ENCODE data around the gene PIP4K2A.
"Not testable (repeated sequence)": the region's sequence is repeated elsewhere in the genome, so short reads cannot be mapped to it uniquely, and the experiment has no call there.

Gene PIP4K2A

GRCh38 chr10:22692119-22692518 lies 22.3 kb downstream of the PIP4K2A start:
- DNase-seq, result not testable (repeated sequence)

GRCh38 chr10:22690614-22691431 lies 23.6 kb downstream of the PIP4K2A start:
- DNase-seq, result no peak

- DNase-seq, result no peak
These were observed 24.2 kb downstream of the PIP4K2A start for GRCh38 chr10:22690158-22690557.

- DNase-seq, result no peak
These were observed 28.0 kb downstream of the PIP4K2A start for GRCh38 chr10:22686347-22686746.

DNA sequence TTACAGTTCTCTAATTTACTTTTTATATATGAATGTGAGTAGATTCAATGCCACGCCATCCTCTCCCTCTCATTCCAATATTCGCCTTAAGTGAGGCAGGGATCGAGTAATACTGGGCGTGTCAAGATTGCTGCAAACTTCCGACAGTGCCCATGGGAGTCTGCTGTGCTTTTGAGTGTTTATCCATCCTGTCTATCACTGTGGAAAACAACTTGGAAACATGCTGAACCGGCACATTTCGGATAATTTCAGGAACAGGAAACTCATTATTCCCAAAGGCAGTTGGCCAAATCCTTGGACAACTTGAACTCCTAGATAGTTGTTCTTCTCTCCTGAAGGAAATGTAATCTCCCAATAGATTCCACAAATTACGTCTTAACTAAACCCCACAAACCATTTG lies 28.5 kb downstream of the PIP4K2A start:
- no peak for DNase-seq

GRCh38 chr10:22684699-22685098 lies 29.7 kb downstream of the PIP4K2A start:
- DNase-seq, result no peak

- DNase-seq, result no peak
These were observed 31.3 kb downstream of the PIP4K2A start for GRCh38 chr10:22683140-22683389.

DNA sequence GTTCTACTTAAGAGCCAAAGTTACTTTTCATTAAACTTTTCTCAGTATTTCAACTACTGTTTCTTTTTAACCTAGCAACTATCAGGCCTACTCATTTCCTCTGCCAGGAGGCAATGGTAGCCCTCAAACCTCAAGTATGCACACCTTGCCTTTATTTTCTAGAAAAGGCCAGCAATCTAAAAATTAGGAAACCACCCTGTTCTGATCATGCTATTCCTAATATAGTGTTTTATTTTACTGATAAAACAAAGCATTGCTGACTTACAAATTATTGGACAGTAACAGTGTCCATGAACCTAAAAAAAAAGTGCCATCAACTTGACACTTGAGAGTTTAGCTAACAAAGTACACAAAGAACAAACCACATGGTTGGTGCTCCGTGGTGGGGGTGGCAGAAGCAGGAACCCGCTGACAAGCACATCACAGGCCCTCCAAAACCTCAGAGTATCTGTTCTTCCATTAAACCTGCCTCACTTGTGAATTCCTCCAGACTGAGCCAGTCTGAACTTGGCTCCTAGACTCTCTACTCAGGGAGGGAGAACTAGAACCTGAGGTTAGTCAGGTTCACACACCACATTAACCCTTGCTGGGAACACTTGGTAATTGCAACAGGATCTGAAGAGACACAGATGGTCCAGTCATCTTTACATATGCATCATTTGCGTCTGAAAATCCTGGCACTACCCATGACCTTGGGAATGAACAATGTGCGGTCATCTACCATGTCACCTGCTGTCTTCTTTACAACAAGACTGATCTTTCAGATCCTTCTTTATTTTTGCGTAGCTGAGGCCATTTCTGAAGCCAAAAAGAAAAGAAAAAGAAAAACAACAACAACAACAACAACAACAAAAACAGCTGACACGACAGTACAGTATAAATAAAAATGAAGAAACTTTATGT lies 31.9 kb downstream of the PIP4K2A start:
- DNase-seq, result no peak

- DNase-seq, result no peak
These were observed 32.6 kb downstream of the PIP4K2A start for GRCh38 chr10:22681783-22682183.

DNA sequence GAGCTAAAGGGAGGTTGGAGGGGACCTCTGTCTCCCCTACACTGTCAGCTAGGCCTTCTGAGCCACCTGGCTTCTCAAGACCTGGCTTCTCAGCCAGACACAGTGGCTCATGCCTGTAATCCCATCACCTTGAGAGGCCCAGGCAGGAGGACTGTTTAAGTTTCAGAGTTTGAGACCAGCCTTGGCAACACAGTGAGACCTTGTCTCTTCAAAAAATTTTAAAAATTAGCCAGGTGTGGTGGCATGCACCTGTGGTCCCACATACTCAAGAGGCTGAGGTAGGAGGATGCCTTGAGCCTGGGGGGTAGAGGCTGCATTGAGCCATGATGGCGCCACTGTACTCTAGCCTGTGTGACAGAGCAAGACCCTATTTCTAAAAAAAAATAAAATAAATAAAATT lies 33.1 kb downstream of the PIP4K2A start:
- no peak for DNase-seq

- no peak for DNase-seq
These were observed 34.8 kb downstream of the PIP4K2A start for GRCh38 chr10:22679608-22680007.

GRCh38 chr10:22677333-22677732 lies 37.0 kb downstream of the PIP4K2A start:
- DNase-seq, result no peak

DNA sequence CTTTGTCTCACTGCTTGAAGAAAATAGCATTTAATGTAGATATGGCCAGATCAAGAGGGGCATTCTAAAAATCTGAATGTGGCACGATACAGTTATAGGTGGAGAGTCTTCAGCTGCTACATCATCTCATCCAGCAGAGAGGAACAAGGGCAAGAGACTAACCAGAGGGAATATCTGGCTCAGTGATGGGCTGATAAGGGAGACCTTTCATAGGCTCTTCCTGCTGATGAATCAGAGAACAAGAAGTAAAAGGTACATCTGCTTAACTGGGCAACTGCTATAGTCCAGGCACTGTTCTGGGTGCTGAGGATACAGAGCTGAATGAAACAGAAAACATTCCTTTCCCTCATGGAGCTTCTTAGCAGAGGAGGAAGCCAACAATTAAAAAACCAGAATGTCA lies 37.9 kb downstream of the PIP4K2A start:
- DNase-seq, result no peak

- no peak for DNase-seq
These were observed 39.8 kb downstream of the PIP4K2A start for GRCh38 chr10:22674573-22674930.

DNA sequence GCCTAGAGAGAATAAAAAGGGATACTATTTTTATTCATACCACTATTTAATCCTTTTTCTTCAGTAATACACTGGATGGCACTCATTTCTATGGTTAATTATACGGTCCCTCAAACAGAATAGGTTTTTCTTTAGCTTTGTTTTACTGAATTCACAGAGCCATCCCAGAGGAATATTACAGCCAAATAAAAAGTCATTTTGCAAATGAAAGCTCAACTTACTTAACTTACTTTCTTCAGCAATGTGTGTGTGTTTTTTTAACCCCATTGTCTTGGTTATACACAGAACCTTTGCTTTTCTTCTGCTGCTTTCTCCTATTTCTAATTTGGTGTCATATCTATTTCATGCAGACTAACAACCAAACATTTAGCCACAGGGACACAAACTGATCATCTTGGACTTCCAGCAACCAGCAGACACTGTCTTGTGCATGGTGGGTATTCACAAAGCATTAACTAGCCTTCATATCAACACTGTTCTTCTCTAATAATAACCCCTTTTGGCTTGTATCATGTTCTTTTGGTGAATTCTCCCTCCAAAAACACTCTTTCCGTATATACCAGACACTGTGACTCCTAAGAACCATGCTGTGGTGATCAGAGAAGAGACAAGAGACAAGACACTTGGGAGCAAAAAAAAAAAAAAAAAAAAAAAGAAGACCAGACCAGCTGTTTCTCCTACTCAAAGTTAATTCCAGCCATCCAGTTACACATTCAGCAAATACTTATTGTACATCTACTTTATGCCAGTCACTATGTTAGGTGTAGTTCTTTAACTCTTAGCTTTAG lies 40.4 kb downstream of the PIP4K2A start:
- DNase-seq, result no peak

- no peak for DNase-seq
These were observed 41.3 kb downstream of the PIP4K2A start for GRCh38 chr10:22673091-22673392.

GRCh38 chr10:22672319-22673090 lies 41.9 kb downstream of the PIP4K2A start:
- DNase-seq, result no peak

DNA sequence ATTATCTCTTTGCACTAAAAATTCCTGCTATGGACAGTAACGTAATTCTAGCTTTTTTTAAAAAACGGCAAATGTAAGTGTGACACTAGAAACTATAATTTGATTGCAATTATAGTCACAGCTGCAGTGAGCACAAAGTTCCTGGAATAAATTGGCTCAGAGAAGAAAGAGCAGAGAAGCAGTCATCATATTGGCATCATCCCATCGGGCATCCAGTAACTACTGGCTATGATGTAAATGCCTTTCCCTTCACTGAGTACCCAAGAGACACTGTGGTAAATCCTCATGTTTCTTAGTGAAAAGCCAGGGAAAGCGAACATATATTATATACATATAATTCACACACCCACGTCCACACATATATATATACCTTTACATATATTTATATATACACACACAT lies 43.6 kb downstream of the PIP4K2A start:
- DNase-seq, result peak; percentile 55

- no peak for DNase-seq
These were observed 45.1 kb downstream of the PIP4K2A start for GRCh38 chr10:22669163-22669711.

- no peak for DNase-seq
These were observed 47.3 kb downstream of the PIP4K2A start for GRCh38 chr10:22667093-22667480.

DNA sequence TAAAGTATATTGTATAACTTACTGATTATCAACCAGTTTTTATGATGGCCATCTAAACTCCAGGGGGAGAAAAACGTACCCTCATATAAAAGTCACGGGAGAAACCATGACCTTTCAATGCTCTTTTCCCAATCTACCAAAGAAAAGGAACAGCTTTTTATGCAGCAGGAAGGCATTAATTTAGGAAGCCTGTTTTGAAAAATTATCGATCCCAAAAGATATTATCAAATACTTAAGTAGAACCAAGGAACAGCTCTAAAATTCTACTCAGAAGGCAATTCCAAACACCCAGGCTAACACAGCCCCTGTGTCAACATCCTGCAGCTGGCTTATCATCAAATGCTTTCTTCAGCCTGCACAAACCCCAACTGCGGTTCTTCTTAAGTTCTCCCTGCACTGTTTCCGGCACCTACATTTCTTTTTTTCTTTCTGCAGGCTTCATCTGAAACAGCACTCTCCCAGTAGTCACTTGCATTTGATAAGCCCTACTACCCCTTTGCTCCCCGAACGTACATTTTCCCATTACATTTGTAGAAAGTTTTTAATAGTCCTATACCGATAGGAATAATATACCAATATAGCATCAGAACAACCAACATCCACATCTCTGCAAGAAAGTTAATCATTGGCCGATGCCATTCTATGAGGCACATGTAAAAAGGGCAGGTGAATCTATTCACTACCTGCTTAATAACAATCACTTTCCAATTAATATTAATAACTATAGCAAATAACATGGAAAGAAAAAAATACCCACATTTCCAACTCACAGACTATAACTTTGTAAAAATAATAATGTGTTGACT lies 47.9 kb downstream of the PIP4K2A start:
- no peak for DNase-seq

GRCh38 chr10:22665329-22665728 lies 49.0 kb downstream of the PIP4K2A start:
- DNase-seq, result no peak
